NT2/D1 (cell line): ENCODE results near the gene FRMD4A.

Source experiments
- DNase-seq: peaks from one replicate; pipeline ENCODE4 v3.0.0-alpha.2; 2011; ENCODE audit warnings: low read depth, low spot score
- H3K27me3 ChIP-seq: 2 replicates; pipeline ENCODE4 v1.6.0; 2011; ENCODE audit warnings: mild to moderate bottlenecking; ENCODE audit not compliant: insufficient read length, insufficient read depth
- H3K36me3 ChIP-seq: 2 replicates; pipeline ENCODE4 v1.6.1; 2011; ENCODE audit warnings: mild to moderate bottlenecking, low read length, mixed read lengths; ENCODE audit not compliant: insufficient read depth, insufficient read length
- H3K4me1 ChIP-seq: 2 replicates; pipeline ENCODE4 v1.5.1; 2011; ENCODE audit not compliant: insufficient read depth, insufficient read length
- H3K4me3 ChIP-seq: 2 replicates; pipeline ENCODE4 v1.5.1; 2011; ENCODE audit warnings: low read depth; ENCODE audit not compliant: insufficient read length
- H3K9ac ChIP-seq: 2 replicates; pipeline ENCODE4 v1.6.0; 2011; ENCODE audit warnings: low read depth; ENCODE audit not compliant: insufficient read length
- H3K9me3 ChIP-seq: 2 replicates; pipeline ENCODE4 v1.5.1; 2011; ENCODE audit warnings: mild to moderate bottlenecking, low read length; ENCODE audit not compliant: insufficient read depth
- SUZ12 ChIP-seq: IDR thresholded peaks from 2 replicates; pipeline ENCODE4 v1.6.1; 2011; ENCODE audit not compliant: insufficient read length, insufficient read depth; ENCODE audit errors: extremely low read depth
- YY1 ChIP-seq: IDR thresholded peaks from 2 replicates; pipeline ENCODE4 v1.6.1; 2011; ENCODE audit not compliant: insufficient read length, insufficient read depth
- ZNF274 ChIP-seq: IDR thresholded peaks from 2 replicates; pipeline ENCODE4 v1.6.1; 2011; ENCODE audit warnings: mild to moderate bottlenecking, low read depth, low read length

FRMD4A gene

GRCh38 chr10:13990392-13990805 is 340.3 kb downstream of the FRMD4A start:
- TF ChIP-seq ZNF274 (no peak), SUZ12 (no peak), YY1 (no peak)
- Histone ChIP-seq H3K4me1 (peaks cover 12% of the 10 kb centered on the region), H3K27me3 (no peaks in the 10 kb centered on the region), H3K36me3 (no peaks in the 10 kb centered on the region), H3K9me3 (no peaks in the 10 kb centered on the region), H3K4me3 (no peak overlapping the region), H3K9ac (no peak overlapping the region)
- no peak for DNase-seq

DNA sequence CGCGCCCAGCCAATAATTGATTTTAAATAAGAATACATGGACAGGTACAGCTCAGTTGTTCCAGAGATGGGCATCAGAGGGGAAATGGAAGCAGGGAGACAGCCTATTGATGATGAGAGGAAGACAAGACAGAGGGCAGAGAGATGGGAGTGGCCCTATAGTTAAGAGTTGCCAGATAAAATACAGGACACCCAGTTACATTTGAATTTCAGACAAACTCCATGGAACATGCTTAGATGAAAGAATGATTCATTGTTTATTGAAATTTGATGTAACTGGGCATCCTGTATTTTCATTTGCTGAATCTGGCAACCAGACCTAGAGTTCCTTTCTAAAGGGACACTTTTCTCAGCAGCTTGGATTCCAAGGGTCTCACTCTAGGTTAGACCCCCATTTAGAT is 341.1 kb downstream of the FRMD4A start:
- H3K4me1 ChIP-seq = peaks cover 15% of the 10 kb centered on the region
- no peaks in the 10 kb centered on the region for H3K27me3 ChIP-seq
- TF ChIP-seq ZNF274 (no peak), SUZ12 (no peak), YY1 (no peak)
- H3K4me3 ChIP-seq = no peak overlapping the region
- H3K9me3 ChIP-seq = no peaks in the 10 kb centered on the region
- DNase-seq = no peak
- H3K9ac ChIP-seq = no peak overlapping the region
- no peaks in the 10 kb centered on the region for H3K36me3 ChIP-seq

DNA sequence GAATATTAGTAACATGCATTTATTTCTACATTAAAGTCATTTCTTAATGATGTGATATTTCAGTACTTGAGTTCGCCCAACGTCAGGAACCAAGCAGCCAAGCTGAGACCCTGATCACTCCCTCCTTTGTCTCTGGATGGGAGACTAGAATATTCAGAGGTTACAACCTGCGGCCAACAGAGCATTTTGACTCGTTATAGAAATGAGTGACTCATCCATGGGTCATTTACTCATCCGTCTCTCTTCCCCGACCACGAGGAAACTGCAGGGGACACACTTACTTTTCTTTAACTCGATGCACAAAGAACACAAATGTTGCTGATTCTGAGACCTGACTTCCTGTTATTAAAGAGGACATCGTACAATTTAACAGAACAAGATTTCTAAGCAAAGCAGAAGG is 343.3 kb downstream of the FRMD4A start:
- DNase-seq = no peak
- Histone ChIP-seq H3K9me3 (no peaks in the 10 kb centered on the region), H3K36me3 (no peaks in the 10 kb centered on the region), H3K9ac (no peak overlapping the region), H3K4me1 (peaks cover 15% of the 10 kb centered on the region), H3K27me3 (no peaks in the 10 kb centered on the region), H3K4me3 (no peak overlapping the region)
- TF ChIP-seq ZNF274 (no peak), YY1 (no peak)

GRCh38 chr10:13984647-13985155 is 346.0 kb downstream of the FRMD4A start:
- H3K9ac ChIP-seq = no peak overlapping the region
- no peak for DNase-seq
- no peaks in the 10 kb centered on the region for H3K9me3 ChIP-seq
- no peaks in the 10 kb centered on the region for H3K27me3 ChIP-seq
- peaks cover 7% of the 10 kb centered on the region for H3K4me1 ChIP-seq
- TF ChIP-seq YY1 (no peak), ZNF274 (no peak), SUZ12 (no peak)
- H3K36me3 ChIP-seq = no peaks in the 10 kb centered on the region
- no peak overlapping the region for H3K4me3 ChIP-seq

DNA sequence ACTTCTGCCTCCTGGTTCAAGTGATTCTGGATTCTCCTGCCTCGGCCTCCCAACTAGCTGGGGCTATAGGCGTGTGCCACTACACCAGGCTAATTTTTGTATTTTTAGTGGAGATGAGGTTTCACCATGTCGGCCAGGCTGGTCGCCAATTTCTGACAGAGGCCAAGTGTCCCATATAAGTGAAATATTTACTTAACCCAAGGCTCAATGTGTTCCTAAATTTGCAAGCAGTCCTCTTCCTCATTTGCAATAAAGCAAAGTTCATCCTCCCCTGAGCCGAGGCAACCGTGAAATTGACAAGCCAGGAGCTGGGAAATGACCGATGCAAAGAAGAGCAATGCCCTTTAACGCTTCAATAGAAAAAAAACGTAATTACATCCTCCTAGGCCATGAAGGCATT is 347.7 kb downstream of the FRMD4A start:
- no peak overlapping the region for H3K4me3 ChIP-seq
- H3K9ac ChIP-seq = no peak overlapping the region
- peaks cover 7% of the 10 kb centered on the region for H3K4me1 ChIP-seq
- no peaks in the 10 kb centered on the region for H3K27me3 ChIP-seq
- peaks cover under 1% of the 10 kb centered on the region; the same call in 1 of the 2 replicates for H3K9me3 ChIP-seq
- no peaks in the 10 kb centered on the region for H3K36me3 ChIP-seq
- DNase-seq = no peak
- TF ChIP-seq YY1 = no peak
- TF ChIP-seq SUZ12 = no peak
- TF ChIP-seq ZNF274 = no peak

DNA sequence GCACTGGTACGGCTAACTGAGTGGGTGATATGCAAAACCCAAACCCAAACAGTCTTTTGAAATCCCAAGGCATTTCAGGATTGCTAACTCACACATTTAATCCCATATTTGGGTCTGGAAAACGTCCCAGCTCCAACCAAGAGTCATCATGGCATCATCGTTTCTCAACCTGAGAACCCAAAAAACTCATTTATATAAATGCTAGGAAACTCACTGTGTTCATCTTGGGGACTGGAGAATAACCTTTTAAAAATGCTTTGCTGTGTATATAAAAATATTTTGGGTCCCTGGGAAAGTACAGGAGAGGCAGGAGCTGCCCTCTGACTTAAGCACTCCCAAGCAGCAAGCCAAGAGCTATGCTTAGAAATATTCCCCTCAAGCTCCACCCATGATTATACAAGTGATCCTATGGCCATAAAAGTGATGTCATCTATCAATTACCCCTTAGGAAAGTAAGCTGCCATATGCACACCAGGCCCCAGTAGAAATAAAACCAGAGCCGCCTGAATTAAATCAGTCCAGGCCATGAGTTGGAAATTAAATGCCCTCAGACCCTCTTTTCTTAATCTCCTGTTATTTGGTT is 352.1 kb downstream of the FRMD4A start:
- peaks cover 4% of the 10 kb centered on the region; the same call in 1 of the 2 replicates for H3K9me3 ChIP-seq
- peaks cover 2% of the 10 kb centered on the region for H3K4me1 ChIP-seq
- TF ChIP-seq YY1 (no peak), SUZ12 (no peak), ZNF274 (no peak)
- no peak overlapping the region for H3K4me3 ChIP-seq
- H3K9ac ChIP-seq = no peak overlapping the region
- no peak for DNase-seq
- H3K36me3 ChIP-seq = no peaks in the 10 kb centered on the region
- no peaks in the 10 kb centered on the region for H3K27me3 ChIP-seq

GRCh38 chr10:13977861-13978532 is 352.7 kb downstream of the FRMD4A start:
- TF ChIP-seq ZNF274 (no peak), SUZ12 (no peak), YY1 (no peak)
- Histone ChIP-seq H3K4me1 (peaks cover 2% of the 10 kb centered on the region), H3K27me3 (no peaks in the 10 kb centered on the region), H3K9ac (no peak overlapping the region), H3K36me3 (no peaks in the 10 kb centered on the region), H3K4me3 (no peak overlapping the region), H3K9me3 (peaks cover 4% of the 10 kb centered on the region; the same call in 1 of the 2 replicates)
- no peak for DNase-seq
